ENCODE measurements around the gene MACROD1.

MACROD1 gene

GRCh38 chr11:64131683-64132190, 34.2 kb downstream of the MACROD1 start:
- Mint-ChIP-seq H3K36me3 (ENCODE audit: low read depth) (no peaks in the 10 kb centered on the region), H3K27me3 (ENCODE audit: low read depth) (peaks cover 10% of the 10 kb centered on the region), H3K4me1 (peaks cover 56% of the 10 kb centered on the region), H3K4me3 (peak overlapping the region in 1 of 3 experiments; percentile 34), H3K9me3 (no peaks in the 10 kb centered on the region), H3K27ac (peak overlapping the region; percentile 61 to 80 (median 67))
- TF ChIP-seq CTCF (IDR thresholded peaks at IDR 0.05; ENCODE audit: unreplicated experiment in 3 of 3): no peak

- Mint-ChIP-seq H3K27me3 (ENCODE audit: low read depth) (peaks cover 10% of the 10 kb centered on the region), H3K4me1 (peaks cover 55% of the 10 kb centered on the region)
These were observed 35.3 kb downstream of the MACROD1 start for GRCh38 chr11:64130618-64131017.

GRCh38 chr11:64129403-64129802, 36.5 kb downstream of the MACROD1 start:
- no peak for TF ChIP-seq CTCF (IDR thresholded peaks at IDR 0.05; ENCODE audit: unreplicated experiment in 3 of 3)
- Mint-ChIP-seq H3K9me3 (no peaks in the 10 kb centered on the region), H3K36me3 (ENCODE audit: low read depth) (no peaks in the 10 kb centered on the region), H3K27ac (no peak overlapping the region), H3K4me1 (peaks cover 45% of the 10 kb centered on the region), H3K4me3 (no peak overlapping the region), H3K27me3 (ENCODE audit: low read depth) (peaks cover 10% of the 10 kb centered on the region)

More at GRCh38 chr11:64130618-64131017, 35.3 kb downstream of the MACROD1 start:
- no peak for TF ChIP-seq CTCF (IDR thresholded peaks at IDR 0.05; ENCODE audit: unreplicated experiment in 3 of 3)
- H3K27ac Mint-ChIP-seq: peak overlapping the region; percentile 36 to 86 (median 80)
- H3K36me3 Mint-ChIP-seq (ENCODE audit: low read depth): no peaks in the 10 kb centered on the region
- H3K4me3 Mint-ChIP-seq: peak overlapping the region in 1 of 3 experiments; percentile 36
- no peaks in the 10 kb centered on the region for H3K9me3 Mint-ChIP-seq

GRCh38 chr11:64128255-64129006, 37.5 kb downstream of the MACROD1 start:
- Mint-ChIP-seq H3K27me3 (ENCODE audit: low read depth) (peaks cover 10% of the 10 kb centered on the region), H3K36me3 (ENCODE audit: low read depth) (no peaks in the 10 kb centered on the region), H3K4me1 (peaks cover 35% of the 10 kb centered on the region), H3K4me3 (no peak overlapping the region), H3K9me3 (no peaks in the 10 kb centered on the region), H3K27ac (no peak overlapping the region)
- no peak for TF ChIP-seq CTCF (IDR thresholded peaks at IDR 0.05; ENCODE audit: unreplicated experiment in 3 of 3)

GRCh38 chr11:64127267-64128072, 38.4 kb downstream of the MACROD1 start:
- Mint-ChIP-seq H3K9me3 (no peaks in the 10 kb centered on the region), H3K4me1 (peaks cover 34% of the 10 kb centered on the region), H3K4me3 (no peak overlapping the region), H3K27me3 (ENCODE audit: low read depth) (peaks cover 13% of the 10 kb centered on the region), H3K27ac (peak overlapping the region in 1 of 3 experiments; percentile 21), H3K36me3 (ENCODE audit: low read depth) (no peaks in the 10 kb centered on the region)
- TF ChIP-seq CTCF (IDR thresholded peaks at IDR 0.05; ENCODE audit: unreplicated experiment in 3 of 3): no peak

Measured in nephron (organoid).